Bronchial epithelial cell (primary cell): ENCODE results near the gene POC1A. TPM values are rescaled to one million over a fixed set of nuclear protein-coding genes. Genes with fewer than 3 reads are reported as not detected.

ENCODE experiments used
- DNase-seq: peaks from one replicate; pipeline ENCODE4 v3.0.0-alpha.2; 2010; ENCODE audit warnings: low read depth
- FAIRE-seq: peaks from 2 replicates; lab custom pipeline; 2011; peaks lifted over from hg19 to GRCh38; lab: Jason Lieb, UNC
- H3K27me3 ChIP-seq: 2 replicates; pipeline ENCODE4 v1.5.1; 2011; ENCODE audit warnings: low read length; ENCODE audit not compliant: control insufficient read depth, insufficient read depth
- H3K36me3 ChIP-seq: 2 replicates; pipeline ENCODE4 v1.5.1; 2011; ENCODE audit warnings: low read length; ENCODE audit not compliant: control insufficient read depth, insufficient read depth
- H3K4me3 ChIP-seq: 2 replicates; pipeline ENCODE4 v1.5.1; 2011; ENCODE audit warnings: mild to moderate bottlenecking, low read depth, low read length, control low read depth
- CTCF ChIP-seq: IDR thresholded peaks from 2 replicates; pipeline ENCODE4 v1.5.1; 2011; ENCODE audit warnings: mild to moderate bottlenecking, moderate library complexity, low read length, control low read depth, inconsistent platforms; ENCODE audit not compliant: insufficient read depth, severe bottlenecking
- total RNA-seq: library from RNA; depleted of rRNA; stranded (reverse); fragments of >200 nt; gene quantifications from 2 replicates; pipeline ENCODE4 v1.2.1, GENCODE V29; 2014

Gene POC1A
- total RNA-seq, 1 donor from 2014 or later, result 1.8 TPM

GRCh38 chr3:52149021-52149420 lies 5.2 kb downstream of the POC1A start:
- no peak for FAIRE-seq
- H3K4me3 ChIP-seq, result no peak overlapping the region
- peaks cover 4% of the 10 kb centered on the region for H3K36me3 ChIP-seq
- DNase-seq, result no peak
- TF ChIP-seq CTCF, result no peak
- H3K27me3 ChIP-seq, result no peaks in the 10 kb centered on the region

GRCh38 chr3:52147804-52148203 lies 6.4 kb downstream of the POC1A start:
- peaks cover 4% of the 10 kb centered on the region for H3K36me3 ChIP-seq
- no peak for FAIRE-seq
- DNase-seq, result no peak
- no peak overlapping the region for H3K4me3 ChIP-seq
- no peaks in the 10 kb centered on the region for H3K27me3 ChIP-seq
- TF ChIP-seq CTCF, result no peak

- DNase-seq, result no peak
- Histone ChIP-seq H3K27me3 (no peaks in the 10 kb centered on the region), H3K36me3 (peaks cover 4% of the 10 kb centered on the region), H3K4me3 (no peak overlapping the region)
- FAIRE-seq, result no peak
- no peak for TF ChIP-seq CTCF
Observed at GRCh38 chr3:52146811-52147210, 7.4 kb downstream of the POC1A start.

- no peak for FAIRE-seq
- no peak overlapping the region for H3K4me3 ChIP-seq
Observed at GRCh38 chr3:52146189-52146588, 8.0 kb downstream of the POC1A start.

GRCh38 chr3:52145736-52146110 lies 8.5 kb downstream of the POC1A start:
- Histone ChIP-seq H3K36me3 (peaks cover 4% of the 10 kb centered on the region), H3K27me3 (no peaks in the 10 kb centered on the region), H3K4me3 (no peak overlapping the region)
- TF ChIP-seq CTCF, result no peak
- FAIRE-seq, result no peak
- DNase-seq, result no peak

More at GRCh38 chr3:52146189-52146588, 8.0 kb downstream of the POC1A start:
- no peak for TF ChIP-seq CTCF
- peaks cover 4% of the 10 kb centered on the region for H3K36me3 ChIP-seq
- no peaks in the 10 kb centered on the region for H3K27me3 ChIP-seq
- DNase-seq, result no peak
